HG03520 (cell line): ENCODE data around the gene ADM2.

Experiments used
- ATAC-seq: cut with Tn5 transposase; IDR thresholded peaks from one replicate; pipeline ENCODE4 v1.9.1; 2021; ENCODE audit warnings: mild to moderate bottlenecking, moderate library complexity; ENCODE audit not compliant: unreplicated experiment

ADM2 gene

DNA sequence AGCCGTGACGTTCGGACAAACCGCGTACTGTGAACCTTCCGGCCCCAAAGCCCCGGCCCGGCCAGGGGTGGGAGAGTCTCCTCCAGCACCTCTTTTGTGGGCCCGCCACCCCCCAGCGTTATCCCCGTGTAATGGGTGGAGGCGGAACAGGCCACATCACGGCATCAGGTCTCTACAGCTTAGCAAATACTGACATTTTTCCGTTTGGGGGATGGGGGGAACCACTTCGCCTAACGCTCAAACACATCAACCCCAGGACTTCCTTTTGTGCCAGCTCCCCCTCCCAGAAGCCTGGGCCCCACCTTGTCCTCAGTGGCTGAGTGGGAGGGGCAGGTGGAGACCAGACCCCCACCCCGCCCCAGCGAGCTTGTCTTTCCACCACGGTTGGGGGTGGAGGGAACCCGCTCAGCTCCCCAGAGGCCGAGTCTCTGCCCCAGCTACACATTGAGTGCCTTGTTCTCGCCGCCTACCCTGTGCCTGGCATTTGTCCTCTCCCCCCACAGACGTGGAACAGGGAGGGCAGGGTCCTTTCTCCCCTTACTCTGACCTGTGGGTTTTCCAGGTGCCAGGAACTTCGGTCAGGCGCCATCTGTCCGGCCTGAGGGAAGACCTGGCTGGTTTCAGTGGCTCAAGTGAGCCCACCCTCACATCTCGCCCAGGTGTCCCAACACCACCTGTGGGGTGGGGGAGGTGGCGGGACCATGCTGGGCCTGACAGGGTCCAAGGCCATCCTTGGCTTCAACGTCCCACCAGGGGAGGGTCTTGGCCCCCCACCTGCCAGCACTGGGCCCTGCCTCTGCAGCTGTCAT, 36.1 kb upstream of the ADM2 start:
- ATAC-seq, result no peak

DNA sequence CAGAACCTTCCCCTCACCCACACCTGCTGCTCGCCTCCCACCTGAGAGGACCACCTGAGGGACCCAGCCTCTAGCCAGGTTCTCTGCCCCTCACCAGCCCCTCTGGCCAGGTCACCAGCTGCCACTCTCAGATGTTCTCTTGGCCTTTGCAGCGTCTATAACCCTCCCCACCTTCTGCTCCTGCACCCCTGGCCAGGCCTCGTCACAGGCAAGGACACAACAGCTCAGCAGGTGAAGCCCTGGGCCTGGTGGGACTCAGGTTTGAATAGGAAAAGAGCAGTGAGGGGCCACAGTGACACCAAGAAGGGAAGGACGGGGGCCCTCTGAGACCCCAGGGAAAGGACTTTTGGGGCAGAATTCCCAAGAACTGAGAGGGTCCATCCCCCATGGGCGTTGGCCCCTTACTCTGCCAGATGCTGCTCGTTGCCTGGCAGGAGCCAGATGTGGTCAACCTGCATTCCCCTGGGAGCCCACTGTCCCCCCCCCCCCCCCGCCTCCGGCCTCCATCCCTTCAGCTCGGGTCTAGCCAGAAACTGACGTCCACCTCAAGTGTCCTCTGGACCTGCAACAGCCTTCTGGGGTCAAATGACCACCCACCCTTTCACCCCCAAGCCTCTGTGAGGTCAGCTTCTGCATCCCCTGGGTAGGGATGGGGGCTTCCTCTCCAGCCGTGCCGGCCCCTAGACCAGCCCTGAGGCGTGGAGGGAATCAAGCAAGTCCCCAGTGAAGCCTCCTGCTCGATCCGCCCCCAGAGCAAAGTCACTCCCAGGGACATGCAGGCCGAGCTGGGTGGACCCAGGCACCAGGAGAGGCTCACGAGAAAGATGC, 35.2 kb upstream of the ADM2 start:
- no peak for ATAC-seq

DNA sequence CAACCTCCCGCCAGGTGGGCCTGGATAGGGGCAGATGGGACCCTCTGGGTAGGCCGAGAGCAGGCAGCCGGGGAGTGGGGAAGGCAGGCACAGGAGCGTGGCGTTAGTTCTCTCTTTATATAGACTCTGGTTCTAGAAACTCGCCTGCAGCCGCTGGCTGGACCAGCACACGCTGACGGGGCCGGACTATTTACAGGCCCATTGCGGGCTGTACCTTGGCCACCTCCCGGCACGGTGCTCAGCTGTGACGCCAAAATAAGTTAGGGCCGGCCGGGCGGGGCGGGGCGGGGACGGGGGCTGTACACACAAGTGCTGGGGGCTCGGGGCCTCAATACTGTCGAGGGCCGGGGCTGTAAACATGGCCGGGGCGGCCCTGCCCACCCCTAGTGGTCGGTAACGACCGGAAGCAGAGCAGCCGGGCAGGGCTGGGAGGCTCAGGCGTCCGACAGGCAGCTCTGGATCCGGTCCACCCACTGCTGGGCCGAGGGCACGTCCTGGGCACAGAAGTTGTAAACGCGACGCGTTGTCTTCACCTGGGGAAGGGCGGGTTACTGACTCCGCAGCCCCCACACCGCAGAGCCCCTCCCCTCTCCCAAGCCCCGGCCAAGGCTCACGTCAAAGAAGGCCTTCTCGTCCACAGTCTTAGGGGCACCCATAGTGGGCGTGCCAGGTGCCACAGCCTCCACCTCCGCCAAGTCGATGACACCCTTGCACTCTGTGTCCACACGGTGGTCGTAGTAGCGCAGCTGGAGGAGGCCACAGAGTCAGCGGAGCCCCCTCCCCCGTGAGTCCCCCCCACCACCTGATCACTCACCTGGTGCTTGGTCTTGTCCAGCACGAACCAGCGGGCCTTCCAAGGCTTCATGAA, 34.4 kb upstream of the ADM2 start:
- ATAC-seq, result no peak

DNA sequence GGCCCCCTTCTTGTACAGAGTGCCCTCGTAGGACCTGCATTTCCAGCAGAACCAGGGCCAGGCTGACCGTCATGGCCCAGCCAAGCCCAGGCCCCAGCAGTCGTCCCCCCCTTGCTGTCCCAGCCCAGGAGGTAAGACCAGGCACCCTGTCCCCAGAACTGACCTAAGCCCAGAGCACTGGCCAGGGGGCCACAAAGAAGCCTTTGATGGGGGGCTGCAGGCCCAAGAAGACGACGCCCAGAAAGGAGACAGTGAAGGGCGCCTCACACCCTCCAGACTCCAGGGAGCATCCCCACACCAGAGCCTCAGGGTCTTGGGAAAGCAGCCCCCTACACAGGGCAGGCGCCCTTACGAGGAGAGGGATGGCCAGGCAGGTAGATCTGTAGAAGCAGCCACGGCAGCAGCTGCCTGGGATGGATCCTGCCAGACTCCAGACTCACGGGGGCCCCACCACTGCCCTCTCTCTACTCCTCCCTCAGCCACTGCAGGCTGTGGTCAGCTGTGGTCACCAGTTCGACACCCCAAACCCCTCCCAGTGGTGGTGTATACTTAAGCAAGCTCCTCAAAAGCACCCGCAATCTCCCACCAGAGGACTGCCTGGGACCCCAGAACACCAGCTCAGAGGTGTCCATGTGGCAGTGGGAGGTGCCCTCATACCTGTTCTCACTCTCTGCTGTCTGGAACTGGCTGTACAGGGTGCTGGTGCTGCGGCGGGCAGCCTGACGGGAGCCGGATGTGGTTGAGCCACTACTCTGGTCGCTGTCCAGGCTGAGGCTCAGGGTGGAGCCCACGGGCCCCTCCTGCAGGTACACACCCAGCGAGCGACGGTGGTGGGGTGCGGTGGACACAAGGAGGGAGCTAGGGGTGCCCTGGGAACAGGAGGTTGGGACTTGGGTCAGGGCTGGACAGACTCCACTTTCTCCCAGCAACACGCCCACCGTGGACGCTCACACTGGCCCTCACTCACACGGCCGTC, 33.5 kb upstream of the ADM2 start:
- no peak for ATAC-seq

DNA sequence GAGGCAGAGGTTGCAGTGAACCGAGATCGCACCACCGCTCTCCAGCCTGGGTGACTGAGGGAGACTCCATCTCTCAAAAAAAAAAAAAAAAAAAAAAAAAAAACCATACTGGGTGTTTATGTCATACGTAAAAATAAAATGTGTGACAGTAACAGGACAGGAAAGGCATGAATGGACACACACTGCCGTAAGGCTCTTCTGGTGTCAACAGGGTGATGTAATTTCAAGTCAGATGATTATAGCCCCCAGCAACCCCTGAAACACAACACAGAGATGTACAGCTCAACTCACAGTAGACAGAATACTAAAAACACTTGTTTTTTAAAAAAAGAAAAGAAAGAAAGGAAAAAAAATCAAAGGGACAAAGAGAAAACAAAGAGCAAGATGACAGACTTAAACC, 28.7 kb upstream of the ADM2 start:
- no peak for ATAC-seq

DNA sequence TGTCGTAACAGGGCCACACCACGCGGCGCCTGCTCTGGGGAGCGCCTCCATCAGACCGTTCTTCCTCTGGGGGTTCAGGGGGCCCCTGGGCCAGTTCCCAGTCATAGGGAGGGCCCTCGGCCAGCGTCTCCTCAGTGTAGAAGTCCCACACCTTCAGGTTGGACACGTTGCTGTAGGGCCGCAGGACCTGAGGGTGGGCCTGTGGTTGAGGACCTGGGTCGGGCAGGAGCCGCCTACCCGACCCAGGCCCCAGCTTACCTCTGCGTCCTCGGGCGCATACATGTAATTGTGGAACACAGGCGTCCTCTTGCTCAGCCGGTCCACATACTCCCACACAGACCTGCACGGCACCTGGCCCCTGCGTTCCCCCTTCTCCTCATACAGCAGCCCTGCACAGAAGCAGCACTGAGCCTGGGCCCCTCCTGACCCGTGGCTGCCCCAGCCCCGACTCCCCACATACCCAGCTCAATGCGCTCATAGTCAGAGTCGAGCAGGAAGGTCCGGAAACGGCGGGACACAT, 26.7 kb upstream of the ADM2 start:
- ATAC-seq, result no peak

DNA sequence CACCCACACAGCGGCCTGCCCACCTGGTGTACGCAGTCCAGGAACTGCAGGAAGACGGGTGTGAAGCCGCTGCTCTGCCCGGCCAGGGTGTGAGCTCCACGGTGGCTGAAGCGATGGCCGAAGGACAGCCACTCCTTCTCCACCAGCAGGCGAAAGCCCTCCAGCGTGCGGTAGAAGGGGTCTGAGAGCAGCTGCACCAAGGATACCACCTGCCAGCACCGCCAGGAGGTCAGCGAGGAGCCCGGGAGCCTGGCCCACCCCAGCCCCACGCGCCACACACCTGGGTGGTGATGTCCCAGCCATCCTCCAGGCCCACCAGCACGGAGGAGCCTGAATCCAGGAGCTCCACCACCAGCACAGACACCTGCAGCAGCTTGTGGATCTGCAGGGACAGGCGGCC, 26.1 kb upstream of the ADM2 start:
- ATAC-seq, result no peak

DNA sequence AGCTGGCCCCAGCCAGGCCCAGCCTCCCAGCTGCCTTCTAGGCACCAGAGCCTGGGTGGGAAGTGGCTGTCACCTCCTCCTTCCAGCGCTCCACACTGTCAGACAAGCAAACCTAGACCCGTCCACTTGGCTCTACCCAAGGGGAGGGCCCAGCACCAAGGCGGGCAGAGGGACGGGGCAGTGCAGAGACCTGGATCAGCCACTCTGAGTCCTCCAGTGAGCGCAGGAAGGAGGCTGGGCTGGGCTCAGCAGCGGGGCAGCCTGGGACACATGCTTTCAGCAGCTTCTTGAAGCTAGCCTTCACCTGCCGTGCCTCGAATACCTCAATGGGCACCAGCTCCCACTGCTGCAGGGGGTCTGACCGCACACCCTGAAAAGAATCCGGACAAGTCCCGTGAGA, 25.3 kb upstream of the ADM2 start:
- no peak for ATAC-seq

DNA sequence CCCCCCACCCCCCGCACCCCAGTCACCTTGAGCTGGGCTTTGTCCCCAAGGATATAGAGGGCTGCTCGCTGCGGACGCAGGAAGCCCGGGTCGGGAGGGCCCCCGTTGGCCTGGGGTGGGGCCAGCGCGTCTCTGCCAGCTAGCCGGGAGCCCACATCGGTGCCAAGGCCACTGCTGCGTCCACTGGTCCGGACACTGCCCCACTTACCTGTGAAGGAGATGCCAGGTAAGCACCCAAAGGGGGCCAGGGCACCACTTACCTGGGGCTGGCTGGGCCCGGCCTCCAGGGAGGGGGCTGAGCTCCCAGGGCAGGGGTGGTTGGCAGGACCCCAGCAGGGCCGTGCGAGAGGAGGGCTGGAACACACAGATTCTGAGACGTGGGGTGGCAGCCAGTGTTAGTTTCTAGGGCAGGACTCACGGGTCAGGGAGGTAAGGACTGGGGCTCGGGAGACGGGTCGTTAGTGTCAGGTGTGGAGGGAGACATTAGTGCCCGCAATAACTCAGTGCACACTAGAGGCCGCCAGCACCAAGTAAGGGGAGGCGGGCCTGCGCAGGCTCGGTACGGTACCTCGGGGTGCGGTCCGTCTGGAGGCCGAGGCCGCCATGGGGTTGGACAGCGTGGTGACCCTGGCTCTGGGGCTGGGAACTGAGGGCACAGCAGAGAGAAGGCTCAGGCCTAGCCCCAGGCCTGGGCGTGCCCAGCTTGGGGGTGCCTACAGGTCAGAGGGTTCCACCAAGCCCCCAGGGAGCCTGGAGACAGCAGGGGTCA, 24.7 kb upstream of the ADM2 start:
- no peak for ATAC-seq

DNA sequence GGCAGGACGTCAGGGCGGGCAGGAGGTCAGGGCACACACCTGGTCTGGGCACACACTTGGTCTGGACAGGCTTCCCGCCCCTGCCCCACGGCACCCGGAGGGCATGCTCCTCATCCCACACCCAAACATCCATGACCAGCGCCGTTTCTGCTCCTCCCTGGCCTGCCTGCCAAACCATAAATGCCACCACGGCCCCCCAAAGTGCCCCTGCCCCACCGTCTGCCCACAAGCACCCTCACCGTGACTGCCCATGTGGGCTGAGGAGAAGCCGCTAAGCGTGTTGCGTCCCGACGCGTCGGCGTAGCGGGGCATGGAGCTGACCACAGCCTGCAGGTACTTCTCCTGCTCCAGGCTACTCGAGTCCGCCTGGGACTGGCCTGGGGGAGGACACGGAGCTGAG, 22.3 kb upstream of the ADM2 start:
- ATAC-seq, result no peak

DNA sequence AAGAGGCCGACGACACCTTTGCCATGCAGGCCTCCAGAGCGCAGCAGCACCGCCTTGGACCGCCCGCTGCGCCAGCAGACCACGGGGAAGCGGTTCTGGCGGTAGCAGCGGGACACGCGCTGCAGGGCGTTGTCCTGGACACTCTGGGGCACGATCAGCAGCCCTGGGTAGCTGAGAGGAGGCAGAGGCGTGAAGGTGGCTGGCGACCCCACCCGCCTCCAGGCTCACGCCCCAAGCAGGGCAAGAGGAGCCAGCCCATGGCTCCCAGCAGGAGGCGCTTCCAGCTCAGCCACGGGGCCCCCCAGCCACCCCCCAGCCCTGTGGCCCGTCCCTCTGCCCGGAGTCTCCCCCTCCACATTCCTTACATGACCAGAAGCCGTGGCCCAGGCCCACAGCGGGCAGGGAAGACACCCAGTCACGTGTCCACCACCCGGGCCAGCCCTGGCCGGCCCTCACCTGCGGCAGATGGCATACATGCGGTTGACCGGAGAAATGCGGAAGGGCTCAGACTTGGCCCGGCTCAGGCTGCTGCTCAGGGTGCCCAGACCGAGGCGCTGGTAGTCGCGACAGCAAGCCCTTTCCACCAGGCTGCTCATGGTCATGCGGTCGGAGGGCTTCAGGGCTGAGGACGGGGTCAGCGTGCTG, 21.7 kb upstream of the ADM2 start:
- ATAC-seq, result no peak

DNA sequence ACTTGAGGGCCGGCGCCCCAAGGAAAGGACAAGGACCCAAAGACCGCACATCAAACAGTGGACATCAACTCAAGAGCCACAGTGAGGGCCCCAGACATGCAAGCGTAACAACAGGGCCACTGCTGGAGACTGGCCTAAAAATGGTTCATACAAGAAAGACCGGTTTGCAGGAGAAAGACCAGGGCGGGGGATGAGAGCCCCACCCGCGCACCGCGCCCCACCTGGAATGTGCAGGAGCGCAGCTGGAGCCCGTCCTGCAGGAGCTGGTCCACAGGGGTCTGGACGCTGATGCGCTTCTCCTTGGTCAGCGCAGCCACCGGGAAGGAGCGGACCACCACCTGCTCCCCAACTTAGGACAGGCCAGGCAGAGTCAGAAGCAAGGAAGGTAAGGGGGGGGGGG, 20.4 kb upstream of the ADM2 start:
- no peak for ATAC-seq

DNA sequence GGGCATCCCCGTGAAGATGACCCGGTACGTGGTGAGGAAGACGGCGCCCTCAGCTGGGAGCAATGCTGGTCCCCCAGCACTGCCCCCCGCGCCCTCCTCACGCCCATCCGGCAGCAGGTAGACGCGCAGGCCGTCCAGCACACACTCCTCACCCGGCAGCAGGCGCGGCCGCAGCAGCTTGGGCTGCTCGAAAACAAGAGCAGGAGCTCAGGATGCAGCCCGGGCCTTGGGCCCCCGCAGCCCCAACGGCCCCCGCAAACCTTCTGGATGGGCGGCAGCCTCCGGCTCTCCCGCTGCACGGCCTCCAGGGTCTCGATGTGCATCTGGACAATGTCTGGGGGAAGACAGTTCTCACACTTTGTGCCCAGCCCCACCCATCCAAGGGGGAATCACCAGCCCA, 19.8 kb upstream of the ADM2 start:
- ATAC-seq, result no peak

DNA sequence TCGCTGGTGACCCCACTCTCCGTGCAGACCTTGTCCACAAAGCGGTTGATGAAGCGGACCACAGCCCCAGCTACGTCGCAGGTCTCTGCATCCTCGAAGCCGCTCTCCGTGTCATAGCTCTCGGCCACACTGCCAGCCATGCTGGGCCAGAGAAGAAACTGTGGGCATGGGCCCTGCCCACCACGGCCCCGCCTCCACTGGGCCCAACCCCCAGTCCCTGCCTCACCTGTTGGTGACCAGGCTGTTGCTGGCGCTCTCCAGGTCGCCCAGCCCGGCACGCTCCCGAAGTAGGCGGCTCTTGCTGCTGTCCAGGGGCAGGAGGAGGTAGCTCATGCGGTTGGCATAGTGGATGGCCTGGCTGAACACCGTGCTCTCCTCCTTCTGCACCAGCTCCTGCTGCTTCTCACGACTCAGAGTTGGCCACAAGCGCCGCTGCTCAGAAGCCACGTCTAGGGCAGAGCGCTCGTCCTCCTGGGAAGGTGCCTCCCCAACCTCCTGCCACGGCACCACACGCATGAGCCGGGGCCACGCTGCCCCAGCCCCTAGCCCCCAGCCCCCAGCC, 19.3 kb upstream of the ADM2 start:
- ATAC-seq, result no peak

DNA sequence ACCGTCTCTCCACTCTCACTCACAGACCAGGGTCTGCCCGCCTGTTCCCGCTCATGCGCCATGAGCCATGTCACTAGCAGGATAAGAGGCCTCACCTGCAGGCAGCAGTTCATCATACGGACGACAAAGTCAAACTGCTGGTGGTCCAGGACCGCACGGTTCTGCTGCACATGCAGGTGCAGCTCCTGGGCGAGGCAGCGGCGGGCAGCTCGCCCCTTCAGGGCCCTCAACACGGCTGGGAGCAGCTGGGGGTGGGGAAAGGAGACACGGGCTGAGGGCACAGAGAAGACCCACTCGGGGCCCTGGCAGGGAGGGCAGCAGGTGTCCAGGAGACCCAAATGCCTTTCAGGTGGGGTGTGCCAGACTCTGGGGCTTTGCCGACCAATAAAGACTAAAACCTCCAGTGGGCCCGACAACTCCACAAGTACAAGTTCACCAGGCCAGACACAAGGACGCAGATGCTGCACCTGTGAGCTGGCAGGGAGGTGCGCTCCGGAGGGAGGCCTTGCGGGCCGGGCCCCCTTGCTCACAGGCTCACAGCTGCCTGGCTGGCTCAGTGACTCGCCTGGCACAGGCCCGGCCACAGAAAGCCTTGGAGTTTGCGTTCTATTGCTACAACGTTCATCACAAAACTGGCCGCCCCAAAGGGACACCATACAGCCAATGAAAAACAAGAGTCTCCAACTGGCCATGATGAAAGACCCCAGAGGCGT, 18.0 kb upstream of the ADM2 start:
- ATAC-seq, result no peak

DNA sequence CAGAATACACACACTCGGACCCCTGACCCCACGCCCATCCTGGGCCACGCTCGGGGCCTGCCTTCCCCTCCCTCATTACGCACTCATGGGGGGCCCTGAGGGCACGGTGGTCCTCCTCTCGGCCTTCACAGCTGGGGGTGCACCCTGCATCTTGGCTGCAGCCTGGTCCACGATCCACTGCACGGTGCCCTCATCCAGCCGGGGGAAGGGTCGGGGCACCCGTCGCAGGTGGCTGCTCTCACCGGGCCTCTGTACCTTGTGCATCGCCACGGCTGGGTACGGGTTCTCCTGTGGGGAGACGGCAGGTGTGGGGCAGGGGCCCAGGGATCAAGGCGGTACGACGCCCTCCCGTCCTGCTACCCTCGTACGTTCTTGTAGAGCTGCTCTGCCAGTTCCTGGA, 16.9 kb upstream of the ADM2 start:
- ATAC-seq, result no peak

DNA sequence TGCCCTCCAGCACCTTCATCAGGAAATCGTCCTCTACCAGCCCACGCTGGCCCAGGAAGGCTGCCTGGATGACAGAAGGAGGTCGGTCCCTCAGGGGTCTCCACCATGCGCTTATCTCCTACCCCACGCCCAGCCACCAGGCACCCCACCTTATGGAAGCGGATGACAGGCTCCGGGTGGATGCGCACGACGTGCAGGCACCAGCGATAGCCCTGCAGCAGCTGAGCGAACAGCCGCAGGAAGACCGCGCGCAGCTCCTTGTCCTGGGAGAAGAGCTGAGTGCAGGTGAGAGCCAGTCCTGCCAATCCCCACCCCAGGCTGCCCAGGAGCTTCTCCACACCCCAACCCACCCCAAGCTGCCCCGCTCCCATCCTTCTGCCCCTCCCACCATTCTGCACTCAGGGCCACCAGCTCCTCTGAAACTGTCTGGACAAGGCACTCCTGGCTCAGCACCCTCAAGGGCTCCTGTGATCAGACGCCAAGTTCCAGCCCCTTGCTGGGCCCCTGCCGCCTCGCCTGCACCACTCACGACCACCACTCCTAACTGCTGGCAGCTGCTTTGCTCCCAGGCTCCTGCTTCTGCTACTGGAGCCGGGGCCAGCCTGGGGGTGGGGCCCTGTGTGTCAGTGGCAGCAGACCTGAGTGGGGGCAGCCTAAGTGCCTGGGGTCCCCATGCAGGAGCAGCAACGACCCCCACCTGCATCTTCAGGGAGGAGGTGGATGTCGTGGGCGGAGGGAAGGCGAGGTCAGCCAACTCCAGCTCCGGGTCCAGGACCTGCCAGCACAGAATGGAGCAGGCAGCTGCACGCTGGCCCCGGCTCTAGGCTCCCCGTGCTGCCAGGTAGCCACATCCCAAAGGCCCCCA, 16.0 kb upstream of the ADM2 start:
- no peak for ATAC-seq
